HepG2 (cell line): ENCODE data around the gene SH3GL1. TPM values are rescaled to one million over a fixed set of nuclear protein-coding genes. Genes with fewer than 3 reads are reported as not detected.

ENCODE experiments used
- GABPA ChIP-seq, 2 experiments: IDR thresholded peaks; 2 replicates each; pipeline ENCODE4 v1.6.1; 2011 to 2016; ENCODE audit warnings: low read depth in 2 of 2, low read length in 1 of 2, missing biosample characterization in 1 of 2, missing genetic modification characterization in 1 of 2
- HDAC6 ChIP-seq: fragments of 200-600 bp; sonication (generic); IDR thresholded peaks from 2 replicates; pipeline ENCODE4 v1.7.0; 2017; ENCODE audit warnings: mild to moderate bottlenecking, antibody characterized with exemption, low read length, low read depth
- HMGXB4 ChIP-seq, 2 experiments: sonication (generic) in 1 of 2; formaldehyde crosslinking in 1 of 2; IDR thresholded peaks; 2 replicates each; pipeline versions ENCODE4 v1.4.0 to v1.6.1; 2018 to 2020; ENCODE audit warnings: missing genetic modification reagents in 2 of 2, borderline replicate concordance in 1 of 2, low read depth in 1 of 2, mild to moderate bottlenecking in 1 of 2, missing biosample characterization in 1 of 2
- PAX8 ChIP-seq: sonication (generic); formaldehyde crosslinking; IDR thresholded peaks from 2 replicates; pipeline ENCODE4 v1.8.0; 2022; ENCODE audit warnings: mild to moderate bottlenecking, missing genetic modification reagents, borderline replicate concordance
- ZEB1 ChIP-seq: IDR thresholded peaks from 2 replicates; pipeline ENCODE4 v1.6.1; 2012; ENCODE audit warnings: mild to moderate bottlenecking, low read depth, inconsistent platforms; ENCODE audit not compliant: insufficient replicate concordance
- ZMYM2 ChIP-seq: sonication (generic); formaldehyde crosslinking; IDR thresholded peaks from 2 replicates; pipeline ENCODE4 v1.8.0; 2022; ENCODE audit warnings: mild to moderate bottlenecking, missing genetic modification reagents
- ZNF143 ChIP-seq: sonication (generic); formaldehyde crosslinking; IDR thresholded peaks from 2 replicates; pipeline ENCODE4 v1.4.0; 2020; ENCODE audit warnings: missing genetic modification reagents
- ZNF362 ChIP-seq: sonication (generic); formaldehyde crosslinking; IDR thresholded peaks from 2 replicates; pipeline ENCODE4 v1.4.0; 2020; ENCODE audit warnings: missing genetic modification reagents, mild to moderate bottlenecking, borderline replicate concordance
- ZNF547 ChIP-seq: sonication (generic); formaldehyde crosslinking; IDR thresholded peaks from 2 replicates; pipeline ENCODE4 v1.5.1; 2020; ENCODE audit warnings: mild to moderate bottlenecking, missing genetic modification reagents
- ZNF790 ChIP-seq: sonication (generic); formaldehyde crosslinking; IDR thresholded peaks from 2 replicates; pipeline ENCODE4 v1.8.0; 2022; ENCODE audit warnings: missing genetic modification reagents, mild to moderate bottlenecking, borderline replicate concordance
- polyA plus RNA-seq, 8 experiments: library from polyadenylated mRNA; depleted of rRNA in 3 of 8; stranded (reverse) in 7 of 8; unstranded in 1 of 8; fragments of >200 nt; fragmentation: Illumina TruSeq in 4 of 8; extraction: Trizol in 4 of 8; gene quantifications; 2 replicates each; pipeline versions ENCODE4 v1.2.1 to v1.2.3, GENCODE V29; 2011 to 2016; ENCODE audit warnings: low read depth in 4 of 8, missing spikeins in 1 of 8, mixed read lengths in 1 of 8; ENCODE audit not compliant: insufficient read depth in 1 of 8
- total RNA-seq, 5 experiments: library from RNA; depleted of rRNA; stranded (reverse); fragments of >200 nt; fragmentation: Illumina TruSeq; extraction: Trizol; gene quantifications; 2 replicates each; pipeline ENCODE4 v1.2.3, GENCODE V29; 2016; ENCODE audit warnings: low read depth in 1 of 5
- TF ChIP-seq, protein P1 (sequence below): sonication (generic); formaldehyde crosslinking; IDR thresholded peaks from 2 replicates; pipeline ENCODE4 v1.4.0; 2020; ENCODE audit warnings: mild to moderate bottlenecking, missing genetic modification reagents
- TF ChIP-seq, protein P2 (sequence below): sonication (generic); formaldehyde crosslinking; IDR thresholded peaks from 2 replicates; pipeline ENCODE4 v1.4.0; 2020; ENCODE audit warnings: missing genetic modification reagents, mild to moderate bottlenecking, borderline replicate concordance
- TF ChIP-seq, protein P3 (sequence below): sonication (generic); formaldehyde crosslinking; IDR thresholded peaks from 2 replicates; pipeline ENCODE4 v1.4.0; 2020; ENCODE audit warnings: missing genetic modification reagents

The SH3GL1 gene
- total and polyA plus RNA-seq, 2 of the 13 experiments (the other 11 are each of a cell fraction or from before 2014, with no cell fraction given) = 33.0 to 45.1 TPM

DNA sequence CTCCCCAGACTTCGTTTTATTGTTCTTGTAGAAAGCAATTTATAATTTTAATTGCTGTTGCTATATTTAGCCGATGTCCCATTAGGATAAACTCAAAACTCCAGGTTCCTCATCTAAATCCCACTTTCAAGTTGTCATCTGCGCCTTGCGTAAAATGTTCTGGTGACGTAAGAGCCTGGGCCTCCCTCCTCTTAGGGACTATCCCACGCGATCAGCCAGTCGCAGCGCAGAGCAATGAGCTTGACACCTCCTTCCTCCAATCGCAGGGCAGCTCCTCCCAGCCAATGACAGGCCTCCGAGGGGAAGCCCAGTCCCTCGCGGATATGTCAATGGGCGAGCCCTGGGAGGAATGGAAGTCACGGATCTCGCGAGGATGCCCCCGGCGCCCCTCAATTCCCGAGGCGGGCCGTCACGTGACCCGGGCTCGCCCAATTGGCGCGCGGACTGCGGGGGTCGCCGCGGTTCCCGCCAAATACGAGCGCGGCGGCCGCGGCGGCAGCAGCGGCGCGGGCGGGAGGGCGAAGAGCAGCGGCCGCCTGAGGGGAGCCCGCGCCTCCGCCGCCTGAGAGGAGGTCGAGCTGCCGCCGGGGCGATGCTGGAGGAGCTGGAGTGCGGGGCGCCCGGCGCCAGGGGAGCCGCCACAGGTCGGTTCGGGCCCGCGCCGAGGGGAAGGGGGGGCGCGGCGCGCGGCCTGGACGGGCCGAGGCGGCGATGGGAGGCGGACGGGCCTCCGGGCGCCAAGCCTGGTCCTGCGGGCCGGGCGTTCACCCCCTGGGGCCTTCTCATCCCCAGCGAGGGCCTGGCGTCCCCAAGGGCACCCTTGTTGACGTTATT is 2.0 kb upstream of the SH3GL1 start, which contains the start of gene CHAF1A (continued):
- TF ChIP-seq ZNF362 (CRISPR knock-in tag) (no peak), ZNF143 (no peak), GABPA (IDR thresholded peaks at IDR 0.05; ENCODE audit: low read depth, low read length) (no peak), GABPA (CRISPR knock-in tag; IDR thresholded peaks at IDR 0.05; ENCODE audit: low read depth) (peak; percentile 68), ZNF790 (CRISPR knock-in tag) (no peak; the same call in 1 of the 2 replicates), ZEB1 (no peak), ZNF547 (CRISPR knock-in tag) (no peak; the same call in 1 of the 2 replicates), HDAC6 (no peak), ZMYM2 (CRISPR knock-in tag) (no peak), HMGXB4 (CRISPR knock-in tag; IDR thresholded peaks at IDR 0.05; ENCODE audit: borderline replicate concordance in 1 of 2, low read depth in 1 of 2) (0 out of 4 replicates have a peak, but pooled peaks of 1 of the 2 experiments have one; percentile 52), PAX8 (peak; percentile 42; the same call in 1 of the 2 replicates)
- TF ChIP-seq, protein P1, sequence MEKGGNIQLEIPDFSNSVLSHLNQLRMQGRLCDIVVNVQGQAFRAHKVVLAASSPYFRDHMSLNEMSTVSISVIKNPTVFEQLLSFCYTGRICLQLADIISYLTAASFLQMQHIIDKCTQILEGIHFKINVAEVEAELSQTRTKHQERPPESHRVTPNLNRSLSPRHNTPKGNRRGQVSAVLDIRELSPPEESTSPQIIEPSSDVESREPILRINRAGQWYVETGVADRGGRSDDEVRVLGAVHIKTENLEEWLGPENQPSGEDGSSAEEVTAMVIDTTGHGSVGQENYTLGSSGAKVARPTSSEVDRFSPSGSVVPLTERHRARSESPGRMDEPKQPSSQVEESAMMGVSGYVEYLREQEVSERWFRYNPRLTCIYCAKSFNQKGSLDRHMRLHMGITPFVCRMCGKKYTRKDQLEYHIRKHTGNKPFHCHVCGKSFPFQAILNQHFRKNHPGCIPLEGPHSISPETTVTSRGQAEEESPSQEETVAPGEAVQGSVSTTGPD (CRISPR knock-in tag) = no peak
- TF ChIP-seq, protein P2, sequence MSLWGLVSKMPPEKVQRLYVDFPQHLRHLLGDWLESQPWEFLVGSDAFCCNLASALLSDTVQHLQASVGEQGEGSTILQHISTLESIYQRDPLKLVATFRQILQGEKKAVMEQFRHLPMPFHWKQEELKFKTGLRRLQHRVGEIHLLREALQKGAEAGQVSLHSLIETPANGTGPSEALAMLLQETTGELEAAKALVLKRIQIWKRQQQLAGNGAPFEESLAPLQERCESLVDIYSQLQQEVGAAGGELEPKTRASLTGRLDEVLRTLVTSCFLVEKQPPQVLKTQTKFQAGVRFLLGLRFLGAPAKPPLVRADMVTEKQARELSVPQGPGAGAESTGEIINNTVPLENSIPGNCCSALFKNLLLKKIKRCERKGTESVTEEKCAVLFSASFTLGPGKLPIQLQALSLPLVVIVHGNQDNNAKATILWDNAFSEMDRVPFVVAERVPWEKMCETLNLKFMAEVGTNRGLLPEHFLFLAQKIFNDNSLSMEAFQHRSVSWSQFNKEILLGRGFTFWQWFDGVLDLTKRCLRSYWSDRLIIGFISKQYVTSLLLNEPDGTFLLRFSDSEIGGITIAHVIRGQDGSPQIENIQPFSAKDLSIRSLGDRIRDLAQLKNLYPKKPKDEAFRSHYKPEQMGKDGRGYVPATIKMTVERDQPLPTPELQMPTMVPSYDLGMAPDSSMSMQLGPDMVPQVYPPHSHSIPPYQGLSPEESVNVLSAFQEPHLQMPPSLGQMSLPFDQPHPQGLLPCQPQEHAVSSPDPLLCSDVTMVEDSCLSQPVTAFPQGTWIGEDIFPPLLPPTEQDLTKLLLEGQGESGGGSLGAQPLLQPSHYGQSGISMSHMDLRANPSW (CRISPR knock-in tag) = no peak
- TF ChIP-seq, protein P3, sequence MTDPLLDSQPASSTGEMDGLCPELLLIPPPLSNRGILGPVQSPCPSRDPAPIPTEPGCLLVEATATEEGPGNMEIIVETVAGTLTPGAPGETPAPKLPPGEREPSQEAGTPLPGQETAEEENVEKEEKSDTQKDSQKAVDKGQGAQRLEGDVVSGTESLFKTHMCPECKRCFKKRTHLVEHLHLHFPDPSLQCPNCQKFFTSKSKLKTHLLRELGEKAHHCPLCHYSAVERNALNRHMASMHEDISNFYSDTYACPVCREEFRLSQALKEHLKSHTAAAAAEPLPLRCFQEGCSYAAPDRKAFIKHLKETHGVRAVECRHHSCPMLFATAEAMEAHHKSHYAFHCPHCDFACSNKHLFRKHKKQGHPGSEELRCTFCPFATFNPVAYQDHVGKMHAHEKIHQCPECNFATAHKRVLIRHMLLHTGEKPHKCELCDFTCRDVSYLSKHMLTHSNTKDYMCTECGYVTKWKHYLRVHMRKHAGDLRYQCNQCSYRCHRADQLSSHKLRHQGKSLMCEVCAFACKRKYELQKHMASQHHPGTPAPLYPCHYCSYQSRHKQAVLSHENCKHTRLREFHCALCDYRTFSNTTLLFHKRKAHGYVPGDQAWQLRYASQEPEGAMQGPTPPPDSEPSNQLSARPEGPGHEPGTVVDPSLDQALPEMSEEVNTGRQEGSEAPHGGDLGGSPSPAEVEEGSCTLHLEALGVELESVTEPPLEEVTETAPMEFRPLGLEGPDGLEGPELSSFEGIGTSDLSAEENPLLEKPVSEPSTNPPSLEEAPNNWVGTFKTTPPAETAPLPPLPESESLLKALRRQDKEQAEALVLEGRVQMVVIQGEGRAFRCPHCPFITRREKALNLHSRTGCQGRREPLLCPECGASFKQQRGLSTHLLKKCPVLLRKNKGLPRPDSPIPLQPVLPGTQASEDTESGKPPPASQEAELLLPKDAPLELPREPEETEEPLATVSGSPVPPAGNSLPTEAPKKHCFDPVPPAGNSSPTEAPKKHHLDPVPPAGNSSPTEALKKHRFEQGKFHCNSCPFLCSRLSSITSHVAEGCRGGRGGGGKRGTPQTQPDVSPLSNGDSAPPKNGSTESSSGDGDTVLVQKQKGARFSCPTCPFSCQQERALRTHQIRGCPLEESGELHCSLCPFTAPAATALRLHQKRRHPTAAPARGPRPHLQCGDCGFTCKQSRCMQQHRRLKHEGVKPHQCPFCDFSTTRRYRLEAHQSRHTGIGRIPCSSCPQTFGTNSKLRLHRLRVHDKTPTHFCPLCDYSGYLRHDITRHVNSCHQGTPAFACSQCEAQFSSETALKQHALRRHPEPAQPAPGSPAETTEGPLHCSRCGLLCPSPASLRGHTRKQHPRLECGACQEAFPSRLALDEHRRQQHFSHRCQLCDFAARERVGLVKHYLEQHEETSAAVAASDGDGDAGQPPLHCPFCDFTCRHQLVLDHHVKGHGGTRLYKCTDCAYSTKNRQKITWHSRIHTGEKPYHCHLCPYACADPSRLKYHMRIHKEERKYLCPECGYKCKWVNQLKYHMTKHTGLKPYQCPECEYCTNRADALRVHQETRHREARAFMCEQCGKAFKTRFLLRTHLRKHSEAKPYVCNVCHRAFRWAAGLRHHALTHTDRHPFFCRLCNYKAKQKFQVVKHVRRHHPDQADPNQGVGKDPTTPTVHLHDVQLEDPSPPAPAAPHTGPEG (CRISPR knock-in tag) = peak; percentile 98
